HG02943 (cell line): Measurements from ENCODE around the gene AGAP2.

Experiments
- ATAC-seq: cut with Tn5 transposase; IDR thresholded peaks from one replicate; pipeline ENCODE4 v1.9.1; 2021; ENCODE audit warnings: mild to moderate bottlenecking, low read depth, moderate library complexity; ENCODE audit not compliant: unreplicated experiment

AGAP2 gene

GRCh38 chr12:57769594-57769993, 31.1 kb upstream of the AGAP2 start:
- ATAC-seq: no peak

GRCh38 chr12:57767876-57768275, 29.3 kb upstream of the AGAP2 start:
- ATAC-seq: no peak

- no peak for ATAC-seq
Measured at GRCh38 chr12:57767305-57767698, 28.8 kb upstream of the AGAP2 start.

- no peak for ATAC-seq
Measured at GRCh38 chr12:57766464-57767304, 28.1 kb upstream of the AGAP2 start, which contains the start of gene CYP27B1. Gene CYP27B1 (minus strand): TSS chr12:57767078. CDS start chr12:57767041, 37 bp downstream.

- no peak for ATAC-seq
Measured at GRCh38 chr12:57765698-57766463, 27.3 kb upstream of the AGAP2 start.

- no peak for ATAC-seq
Measured at GRCh38 chr12:57765003-57765697, 26.6 kb upstream of the AGAP2 start.

- ATAC-seq: no peak
Measured at GRCh38 chr12:57764662-57765002, 26.1 kb upstream of the AGAP2 start.

- ATAC-seq: no peak
Measured at GRCh38 chr12:57763881-57764661, 25.5 kb upstream of the AGAP2 start.

- ATAC-seq: no peak
Measured at GRCh38 chr12:57762463-57762862, 23.9 kb upstream of the AGAP2 start.

GRCh38 chr12:57761391-57761998, 23.0 kb upstream of the AGAP2 start:
- ATAC-seq: no peak

GRCh38 chr12:57760347-57760982, 21.9 kb upstream of the AGAP2 start:
- no peak for ATAC-seq

- no peak for ATAC-seq
Measured at GRCh38 chr12:57759360-57759980, 20.9 kb upstream of the AGAP2 start.

GRCh38 chr12:57758552-57759359, 20.2 kb upstream of the AGAP2 start:
- no peak for ATAC-seq

- ATAC-seq: no peak
Measured at GRCh38 chr12:57757771-57758170, 19.2 kb upstream of the AGAP2 start.

GRCh38 chr12:57756406-57757341, 18.1 kb upstream of the AGAP2 start:
- ATAC-seq: no peak

- no peak for ATAC-seq
Measured at GRCh38 chr12:57755454-57756372, 17.2 kb upstream of the AGAP2 start.
